Fibroblast of the aortic adventitia (primary cell): ENCODE results near the gene BST2. TPM values are rescaled to one million over a fixed set of nuclear protein-coding genes. Genes with fewer than 3 reads are reported as not detected.

Experiments used
- DNase-seq: peaks from one replicate; pipeline ENCODE4 v3.0.0-alpha.2; 2010; ENCODE audit warnings: low read depth
- H3K4me3 ChIP-seq: 2 replicates; pipeline ENCODE4 v1.5.1; 2011; ENCODE audit warnings: low read depth, mild to moderate bottlenecking, control low read depth, low read length, moderate library complexity
- total RNA-seq: library from RNA; depleted of rRNA; stranded (reverse); fragments of >200 nt; gene quantifications from 2 replicates; pipeline ENCODE4 v1.2.3, GENCODE V29; 2012; ENCODE audit warnings: low replicate concordance
- TF ChIP-seq, protein P1 (sequence below): IDR thresholded peaks from 2 replicates; pipeline ENCODE4 v1.5.1; 2011; ENCODE audit warnings: mild to moderate bottlenecking, low read length, control low read depth, inconsistent platforms; ENCODE audit not compliant: insufficient read depth

The BST2 gene
- total RNA-seq, 1 donor, result 9.8 TPM

DNA sequence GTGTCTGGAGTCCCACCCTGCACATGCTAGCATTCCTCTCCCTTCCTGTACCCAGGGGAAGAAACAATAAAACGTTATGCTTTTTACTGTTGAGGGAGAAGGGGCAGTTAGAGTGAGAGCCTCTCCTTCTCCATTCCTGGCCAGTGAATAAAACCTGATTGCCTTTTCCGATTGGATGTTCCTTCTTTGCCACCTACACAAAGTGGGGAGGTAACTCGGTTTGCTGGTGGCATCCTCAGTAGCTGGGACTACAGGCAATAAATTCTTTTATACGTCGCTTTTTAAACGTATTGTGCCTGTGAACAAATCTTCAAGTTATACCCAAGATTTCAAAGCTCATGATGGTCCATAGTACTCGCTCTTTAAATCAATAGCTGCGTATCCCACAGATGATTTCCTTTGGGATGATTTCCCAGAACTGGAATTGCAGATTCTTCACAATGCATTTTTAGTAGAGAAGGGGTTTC lies 13.8 kb upstream of the BST2 start:
- no peak for DNase-seq
- peak overlapping the region; percentile 59 for H3K4me3 ChIP-seq
- TF ChIP-seq, protein P1, sequence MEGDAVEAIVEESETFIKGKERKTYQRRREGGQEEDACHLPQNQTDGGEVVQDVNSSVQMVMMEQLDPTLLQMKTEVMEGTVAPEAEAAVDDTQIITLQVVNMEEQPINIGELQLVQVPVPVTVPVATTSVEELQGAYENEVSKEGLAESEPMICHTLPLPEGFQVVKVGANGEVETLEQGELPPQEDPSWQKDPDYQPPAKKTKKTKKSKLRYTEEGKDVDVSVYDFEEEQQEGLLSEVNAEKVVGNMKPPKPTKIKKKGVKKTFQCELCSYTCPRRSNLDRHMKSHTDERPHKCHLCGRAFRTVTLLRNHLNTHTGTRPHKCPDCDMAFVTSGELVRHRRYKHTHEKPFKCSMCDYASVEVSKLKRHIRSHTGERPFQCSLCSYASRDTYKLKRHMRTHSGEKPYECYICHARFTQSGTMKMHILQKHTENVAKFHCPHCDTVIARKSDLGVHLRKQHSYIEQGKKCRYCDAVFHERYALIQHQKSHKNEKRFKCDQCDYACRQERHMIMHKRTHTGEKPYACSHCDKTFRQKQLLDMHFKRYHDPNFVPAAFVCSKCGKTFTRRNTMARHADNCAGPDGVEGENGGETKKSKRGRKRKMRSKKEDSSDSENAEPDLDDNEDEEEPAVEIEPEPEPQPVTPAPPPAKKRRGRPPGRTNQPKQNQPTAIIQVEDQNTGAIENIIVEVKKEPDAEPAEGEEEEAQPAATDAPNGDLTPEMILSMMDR, result no peak

DNA sequence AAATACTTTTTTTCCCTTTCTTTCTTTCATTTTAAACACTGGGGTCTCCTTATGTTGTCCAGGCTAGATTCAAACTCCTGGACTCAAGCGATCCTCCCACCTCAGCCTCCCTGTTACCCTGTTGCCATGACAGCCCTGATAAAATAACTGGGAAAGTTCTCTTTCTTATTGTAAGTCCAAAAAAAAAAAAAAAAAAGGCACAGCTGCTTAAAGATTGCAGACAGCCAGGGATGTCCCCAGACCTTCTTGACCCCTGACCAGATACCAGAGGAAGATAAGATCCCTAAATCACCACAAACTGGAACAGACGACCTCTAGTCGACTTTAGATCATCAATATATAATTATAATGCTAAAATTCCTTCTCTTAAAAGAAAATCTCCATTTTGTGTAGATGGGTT lies 13.3 kb upstream of the BST2 start:
- TF ChIP-seq, protein P1, result no peak
- no peak overlapping the region for H3K4me3 ChIP-seq

DNA sequence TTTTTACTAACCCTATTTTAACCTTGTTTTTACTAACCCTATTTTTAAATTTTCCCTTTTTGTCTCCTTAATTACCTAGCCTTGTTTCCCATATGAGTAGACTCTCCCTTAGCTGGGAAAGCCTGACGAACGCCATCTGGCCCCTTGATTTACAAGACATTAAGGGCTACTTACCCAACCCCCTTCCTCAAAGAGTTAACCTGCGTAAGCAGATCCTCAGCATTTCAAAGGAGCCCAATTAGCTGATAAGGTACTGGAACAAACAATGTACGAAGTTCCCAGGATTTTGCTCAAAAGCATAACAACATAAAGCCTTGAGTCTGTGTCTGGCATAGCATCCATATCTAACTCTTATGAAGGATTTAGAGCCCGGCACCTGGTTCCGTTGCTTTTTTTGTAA lies 9.7 kb upstream of the BST2 start:
- no peak overlapping the region for H3K4me3 ChIP-seq
- TF ChIP-seq, protein P1, result no peak
- DNase-seq, result no peak

More for the DNA sequence above, 13.3 kb upstream of the BST2 start:
- no peak for DNase-seq

DNA sequence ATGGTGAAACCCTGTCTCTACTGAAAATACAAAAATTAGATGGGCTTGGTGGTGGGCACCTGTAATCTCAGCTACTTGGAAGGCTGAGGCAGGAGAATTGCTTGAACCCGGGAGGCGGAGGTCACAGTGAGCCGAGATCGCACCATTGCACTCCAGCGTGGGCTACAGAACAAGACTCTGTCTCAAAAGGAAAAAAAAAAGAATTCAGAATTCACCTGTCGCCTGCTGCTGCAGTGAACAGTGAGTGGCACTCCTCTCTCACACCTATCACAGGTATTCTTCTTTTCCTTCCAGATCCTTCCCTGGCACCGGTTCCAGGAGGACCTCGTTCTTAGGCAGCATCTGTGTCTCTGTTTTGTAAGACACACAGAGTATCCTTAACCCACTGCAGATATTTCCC lies 8.7 kb upstream of the BST2 start:
- TF ChIP-seq, protein P1, result no peak
- H3K4me3 ChIP-seq, result no peak overlapping the region
- DNase-seq, result no peak

DNA sequence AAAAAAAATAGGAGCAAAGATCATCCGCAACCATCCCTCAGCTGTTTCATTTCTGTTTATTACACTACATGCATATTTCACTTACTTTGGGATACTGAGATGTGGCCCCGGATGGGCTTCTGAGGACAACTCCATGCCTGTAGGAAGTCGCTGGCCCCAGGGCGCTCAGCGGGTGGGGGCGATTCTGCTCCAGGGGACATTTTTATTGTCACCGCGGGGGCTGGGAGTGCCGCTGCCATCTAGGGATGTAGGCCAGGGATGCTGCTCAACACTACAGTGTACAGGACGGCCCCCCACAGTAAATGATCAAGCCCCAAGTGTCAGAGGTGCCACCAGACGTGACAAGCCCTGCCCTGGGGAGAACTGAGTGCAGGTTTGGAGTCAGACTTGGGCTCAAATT lies 6.4 kb upstream of the BST2 start:
- DNase-seq, result no peak
- no peak overlapping the region for H3K4me3 ChIP-seq
- TF ChIP-seq, protein P1, result no peak

DNA sequence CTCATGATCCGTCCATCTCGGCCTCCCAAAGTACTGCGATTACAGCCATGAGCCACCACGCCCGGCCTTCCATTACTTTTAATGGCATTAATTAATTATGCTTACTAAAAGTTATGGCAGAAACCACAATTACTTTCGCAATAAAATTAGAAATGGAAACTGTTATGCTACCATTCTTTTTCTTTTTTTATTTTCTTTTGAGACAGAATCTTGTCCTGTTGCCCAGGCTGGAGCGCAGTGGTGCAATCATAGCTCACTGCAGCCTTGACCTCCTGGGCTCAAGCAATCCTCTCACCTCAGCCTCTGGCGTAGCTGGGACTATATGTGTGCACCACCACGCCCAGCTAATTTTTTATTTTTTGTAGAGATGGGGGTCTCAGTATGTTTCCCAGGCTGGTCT lies 4.6 kb upstream of the BST2 start:
- no peak overlapping the region for H3K4me3 ChIP-seq
- peak; percentile 53 for DNase-seq
- TF ChIP-seq, protein P1, result no peak

DNA sequence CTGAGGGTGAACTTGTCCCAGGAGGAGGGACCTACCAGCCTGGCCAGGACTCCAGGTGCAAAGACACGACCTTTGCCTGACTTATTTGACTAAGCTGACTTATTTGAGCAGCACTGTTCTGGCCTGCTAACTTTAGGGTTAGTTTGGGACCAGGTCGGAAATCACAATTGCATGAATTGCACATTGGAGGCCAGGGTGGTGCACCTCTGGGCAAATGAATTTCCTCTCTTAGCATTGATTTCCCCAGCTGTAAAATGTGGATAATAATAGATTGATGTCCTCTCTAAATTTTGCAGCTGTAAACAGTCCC lies 1.4 kb upstream of the BST2 start:
- DNase-seq, result no peak
- TF ChIP-seq, protein P1, result no peak
- no peak overlapping the region for H3K4me3 ChIP-seq
